ENCODE results near the gene METTL14. TPM values are rescaled to one million over a fixed set of nuclear protein-coding genes. Genes with fewer than 3 reads are reported as not detected.
A peak's percentile ranks its signal among the peaks of the same experiment; 100 is the strongest.

METTL14 gene
- total RNA-seq, 1 experiment from 2014 or later = 51.1 TPM

GRCh38 chr4:118751629-118752323 is 66.6 kb downstream of the METTL14 start (continued):
- TF ChIP-seq ZNF219 (CRISPR knock-in tag; IDR thresholded peaks at IDR 0.05; ENCODE audit: borderline replicate concordance) (no peak), TEAD4 (CRISPR knock-in tag; IDR thresholded peaks at IDR 0.05) (no peak), HMGA2 (CRISPR knock-in tag; IDR thresholded peaks at IDR 0.05) (no peak), ZNF317 (CRISPR knock-in tag; IDR thresholded peaks at IDR 0.05; ENCODE audit: borderline replicate concordance, low read depth) (no peak)

- no peak for TF ChIP-seq FOXK1 (CRISPR knock-in tag; IDR thresholded peaks at IDR 0.05)
- no peak for TF ChIP-seq NR1H2 (CRISPR knock-in tag; IDR thresholded peaks at IDR 0.05)
- no peak for TF ChIP-seq FOXP4 (CRISPR knock-in tag; IDR thresholded peaks at IDR 0.05)
- TF ChIP-seq, protein P1, sequence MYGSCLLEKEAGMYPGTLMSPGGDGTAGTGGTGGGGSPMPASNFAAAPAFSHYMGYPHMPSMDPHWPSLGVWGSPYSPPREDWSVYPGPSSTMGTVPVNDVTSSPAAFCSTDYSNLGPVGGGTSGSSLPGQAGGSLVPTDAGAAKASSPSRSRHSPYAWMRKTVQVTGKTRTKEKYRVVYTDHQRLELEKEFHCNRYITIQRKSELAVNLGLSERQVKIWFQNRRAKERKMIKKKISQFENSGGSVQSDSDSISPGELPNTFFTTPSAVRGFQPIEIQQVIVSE (CRISPR knock-in tag; IDR thresholded peaks at IDR 0.05; ENCODE audit: borderline replicate concordance) = no peak
- no peak for TF ChIP-seq ZNF416 (CRISPR knock-in tag; IDR thresholded peaks at IDR 0.05)
- TF ChIP-seq ZNF425 (CRISPR knock-in tag; conservative IDR thresholded peaks at IDR 0.05) = no peak
- TF ChIP-seq ZNF671 (CRISPR knock-in tag; IDR thresholded peaks at IDR 0.05) = no peak
- H3K27me3 Mint-ChIP-seq (ENCODE audit: low read depth) = no peaks in the 10 kb centered on the region
- peaks cover 22% of the 10 kb centered on the region for H3K36me3 Mint-ChIP-seq
- H3K27ac Mint-ChIP-seq = no peak overlapping the region
- POLR2A ChIA-PET = no interaction called here
- CTCF ChIA-PET = no interaction called here
- no peak overlapping the region for H3K4me3 Mint-ChIP-seq
- no peaks in the 10 kb centered on the region for H3K9me3 Mint-ChIP-seq
- peaks cover 20% of the 10 kb centered on the region for H3K4me1 Mint-ChIP-seq
- DNase-seq (ENCODE audit: low spot score) (no peak), ATAC-seq (no peak)
Measured at GRCh38 chr4:118752551-118752950, 67.4 kb downstream of the METTL14 start.

- H3K27me3 Mint-ChIP-seq (ENCODE audit: low read depth) = no peaks in the 10 kb centered on the region
- TF ChIP-seq SP1 (CRISPR knock-in tag; conservative IDR thresholded peaks at IDR 0.05) = no peak
- peaks cover 22% of the 10 kb centered on the region for H3K36me3 Mint-ChIP-seq
- H3K27ac Mint-ChIP-seq = no peak overlapping the region
- no peak overlapping the region for H3K4me3 Mint-ChIP-seq
- ChIA-PET CTCF (no interaction called here), POLR2A (no interaction called here)
- ATAC-seq (no peak), DNase-seq (ENCODE audit: low spot score) (no peak)
- H3K4me1 Mint-ChIP-seq = peaks cover 20% of the 10 kb centered on the region
- H3K9me3 Mint-ChIP-seq = no peaks in the 10 kb centered on the region
Measured at GRCh38 chr4:118753096-118753495, 67.9 kb downstream of the METTL14 start.

DNA sequence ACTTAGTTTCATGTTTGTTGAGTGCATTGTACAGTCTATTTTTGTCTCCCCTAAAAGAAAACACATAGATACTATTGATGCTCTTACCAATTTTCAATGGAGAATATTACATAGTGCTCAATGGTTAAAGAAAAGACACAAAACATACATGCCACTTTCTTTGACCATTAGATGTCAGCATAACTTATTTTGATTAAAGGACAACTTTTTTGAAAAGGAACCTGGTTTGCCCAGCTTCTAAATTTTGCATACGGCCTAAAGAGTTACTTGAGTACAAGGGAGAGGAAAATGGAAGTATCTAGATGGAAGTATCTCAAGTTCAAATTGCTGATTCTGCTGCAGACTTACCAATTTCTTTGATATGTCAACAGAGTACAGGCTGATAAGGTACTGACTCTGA is 68.5 kb downstream of the METTL14 start:
- ChIA-PET CTCF (no interaction called here), POLR2A (no interaction called here)
- Mint-ChIP-seq H3K27me3 (ENCODE audit: low read depth) (no peaks in the 10 kb centered on the region), H3K4me3 (no peak overlapping the region), H3K36me3 (peaks cover 22% of the 10 kb centered on the region), H3K9me3 (no peaks in the 10 kb centered on the region), H3K27ac (0 out of 2 replicates have a peak overlapping the region, but pooled peaks have one; percentile 18), H3K4me1 (peaks cover 20% of the 10 kb centered on the region)
- no peak for ATAC-seq
- no peak for DNase-seq (ENCODE audit: low spot score)
- no peak for TF ChIP-seq MXD4 (CRISPR knock-in tag; IDR thresholded peaks at IDR 0.05; ENCODE audit: borderline replicate concordance)
- no peak for TF ChIP-seq SMAD3 (CRISPR knock-in tag; IDR thresholded peaks at IDR 0.05; ENCODE audit: borderline replicate concordance)
- no peak for TF ChIP-seq ZNF396 (CRISPR knock-in tag; IDR thresholded peaks at IDR 0.05; ENCODE audit: borderline replicate concordance)
- no peak for TF ChIP-seq JUN (CRISPR knock-in tag; IDR thresholded peaks at IDR 0.05)
- no peak for TF ChIP-seq SOX15 (CRISPR knock-in tag; IDR thresholded peaks at IDR 0.05)
- TF ChIP-seq SP1 (CRISPR knock-in tag; conservative IDR thresholded peaks at IDR 0.05) = no peak

All from WTC11 (cell line).